GM21360 (cell line): ENCODE results near the gene VLDLR.
A peak's percentile ranks its signal among the peaks of the same experiment; 100 is the strongest.

Experiments
- ATAC-seq: cut with Tn5 transposase; IDR thresholded peaks from one replicate; pipeline ENCODE4 v1.9.1; 2021; ENCODE audit warnings: mild to moderate bottlenecking, moderate library complexity; ENCODE audit not compliant: unreplicated experiment

VLDLR gene

GRCh38 chr9:2620919-2621721 is 467 bp upstream of the VLDLR start:
- peak; percentile 43 for ATAC-seq

GRCh38 chr9:2622461-2623287 is 1.1 kb downstream of the VLDLR start:
- ATAC-seq = peak; percentile 34

GRCh38 chr9:2623288-2624050 is 1.9 kb downstream of the VLDLR start:
- ATAC-seq = no peak

- ATAC-seq = no peak
Observed at GRCh38 chr9:2624051-2624682, 2.6 kb downstream of the VLDLR start.

- no peak for ATAC-seq
Observed at GRCh38 chr9:2625427-2625826, 3.8 kb downstream of the VLDLR start.

GRCh38 chr9:2628919-2629318 is 7.3 kb downstream of the VLDLR start:
- no peak for ATAC-seq

- ATAC-seq = no peak
Observed at GRCh38 chr9:2630158-2630557, 8.6 kb downstream of the VLDLR start.

- ATAC-seq = no peak
Observed at GRCh38 chr9:2631263-2631662, 9.7 kb downstream of the VLDLR start.

GRCh38 chr9:2634153-2634552 is 12.6 kb downstream of the VLDLR start:
- ATAC-seq = no peak

- no peak for ATAC-seq
Observed at GRCh38 chr9:2634818-2635217, 13.2 kb downstream of the VLDLR start.

- ATAC-seq = no peak
Observed at GRCh38 chr9:2635922-2636321, 14.3 kb downstream of the VLDLR start.

GRCh38 chr9:2637390-2637789 is 15.8 kb downstream of the VLDLR start:
- ATAC-seq = no peak

- peak; percentile 97 for ATAC-seq
Observed at GRCh38 chr9:2638871-2639673, 17.5 kb downstream of the VLDLR start.

GRCh38 chr9:2639786-2640185 is 18.2 kb downstream of the VLDLR start:
- ATAC-seq = no peak

- no peak for ATAC-seq
Observed at GRCh38 chr9:2640570-2640969, 19.0 kb downstream of the VLDLR start.

GRCh38 chr9:2641033-2641432 is 19.4 kb downstream of the VLDLR start:
- no peak for ATAC-seq

- no peak for ATAC-seq
Observed at GRCh38 chr9:2642068-2642467, 20.5 kb downstream of the VLDLR start.

GRCh38 chr9:2645569-2645968 is 24.0 kb downstream of the VLDLR start:
- peak; percentile 88 for ATAC-seq

- no peak for ATAC-seq
Observed at GRCh38 chr9:2655411-2655901, 33.9 kb downstream of the VLDLR start.

- peak; percentile 53 for ATAC-seq
Observed at GRCh38 chr9:2657427-2657826, 35.8 kb downstream of the VLDLR start.
